ENCODE results near the gene EXOG.

EXOG gene

DNA sequence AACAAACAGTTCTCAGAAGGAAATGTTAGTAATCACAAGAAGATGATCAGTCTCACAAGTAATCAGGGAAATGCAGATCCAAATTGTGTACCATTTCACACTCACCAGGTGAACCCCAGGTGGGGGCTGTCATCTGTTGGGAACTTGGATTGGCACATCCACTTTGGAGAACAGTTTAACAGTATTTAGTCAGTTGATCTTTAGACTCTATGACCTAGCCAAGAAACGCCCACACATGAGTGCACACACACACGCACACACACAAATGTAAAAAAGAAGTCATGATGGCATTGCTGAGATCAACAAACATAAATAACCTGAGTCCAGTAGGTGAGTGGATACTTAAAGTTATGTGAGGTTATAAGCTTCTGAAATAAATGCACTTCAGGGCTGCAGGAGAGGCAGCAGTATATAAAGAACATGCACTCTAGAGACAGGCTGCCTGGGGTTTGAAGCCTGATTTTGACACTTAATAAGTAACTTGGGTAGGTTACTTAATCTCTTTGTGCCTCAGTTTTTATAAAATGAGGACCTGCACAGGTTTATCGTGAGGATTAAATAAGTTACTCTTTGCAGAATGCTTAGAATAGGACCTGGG, 24.8 kb upstream of the EXOG start:
- TF ChIP-seq, protein P1, sequence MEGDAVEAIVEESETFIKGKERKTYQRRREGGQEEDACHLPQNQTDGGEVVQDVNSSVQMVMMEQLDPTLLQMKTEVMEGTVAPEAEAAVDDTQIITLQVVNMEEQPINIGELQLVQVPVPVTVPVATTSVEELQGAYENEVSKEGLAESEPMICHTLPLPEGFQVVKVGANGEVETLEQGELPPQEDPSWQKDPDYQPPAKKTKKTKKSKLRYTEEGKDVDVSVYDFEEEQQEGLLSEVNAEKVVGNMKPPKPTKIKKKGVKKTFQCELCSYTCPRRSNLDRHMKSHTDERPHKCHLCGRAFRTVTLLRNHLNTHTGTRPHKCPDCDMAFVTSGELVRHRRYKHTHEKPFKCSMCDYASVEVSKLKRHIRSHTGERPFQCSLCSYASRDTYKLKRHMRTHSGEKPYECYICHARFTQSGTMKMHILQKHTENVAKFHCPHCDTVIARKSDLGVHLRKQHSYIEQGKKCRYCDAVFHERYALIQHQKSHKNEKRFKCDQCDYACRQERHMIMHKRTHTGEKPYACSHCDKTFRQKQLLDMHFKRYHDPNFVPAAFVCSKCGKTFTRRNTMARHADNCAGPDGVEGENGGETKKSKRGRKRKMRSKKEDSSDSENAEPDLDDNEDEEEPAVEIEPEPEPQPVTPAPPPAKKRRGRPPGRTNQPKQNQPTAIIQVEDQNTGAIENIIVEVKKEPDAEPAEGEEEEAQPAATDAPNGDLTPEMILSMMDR (IDR thresholded peaks at IDR 0.05; ENCODE audit: insufficient read depth, low read length, missing control alignments), result no peak
- ChIA-PET CTCF (interaction anchor here (1.2 to 6.9 kb wide), 4 partner anchors 9 to 125 kb away, joined by 3 to 60 read pairs (median 6); partner anchors contain the start of genes EXOG and XYLB), POLR2A (no interaction called here)
- DNase-seq (ENCODE audit: low read depth, low spot score), result no peak
- no peak overlapping the region for H3K4me3 ChIP-seq (ENCODE audit: low read depth, low read length)

GRCh38 chr3:38472342-38472741, 23.8 kb upstream of the EXOG start:
- ChIA-PET POLR2A (no interaction called here), CTCF (interaction anchor here (1.2 to 6.9 kb wide), 3 partner anchors 8 to 126 kb away, joined by 3 to 60 read pairs (median 10); partner anchors contain the start of genes EXOG and XYLB)
- no peak overlapping the region for H3K4me3 ChIP-seq (ENCODE audit: low read depth, low read length)
- no peak for DNase-seq (ENCODE audit: low read depth, low spot score)
- TF ChIP-seq, protein P1 (IDR thresholded peaks at IDR 0.05; ENCODE audit: insufficient read depth, low read length, missing control alignments), result no peak

DNA sequence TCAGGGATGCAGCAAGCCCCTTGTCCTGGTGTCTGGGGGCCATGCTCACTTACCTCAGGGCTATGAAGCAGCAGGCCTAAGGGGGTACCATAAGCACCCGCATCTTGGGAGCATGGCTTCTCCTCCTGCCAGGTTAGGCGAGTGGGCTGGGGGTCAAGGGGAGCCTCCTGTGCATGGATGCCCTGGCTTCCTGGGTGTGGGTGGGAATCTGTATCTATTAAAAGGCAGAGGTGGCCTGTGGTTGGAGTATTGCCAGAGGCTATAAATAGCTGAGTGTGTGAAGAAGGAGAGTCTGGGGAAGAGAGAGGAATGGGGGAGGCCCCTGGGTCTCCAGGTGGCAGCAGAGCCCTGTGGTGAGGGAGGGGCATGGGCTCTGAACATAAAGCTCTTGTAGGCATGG, 22.9 kb upstream of the EXOG start:
- POLR2A ChIA-PET, result no interaction called here
- CTCF ChIA-PET, result interaction anchor here (1.3 to 6.9 kb wide), 3 partner anchors 7 to 127 kb away, joined by 3 to 60 read pairs (median 10); partner anchors contain the start of genes EXOG and XYLB
- H3K4me3 ChIP-seq (ENCODE audit: low read depth, low read length), result no peak overlapping the region
- DNase-seq (ENCODE audit: low read depth, low spot score), result no peak
- TF ChIP-seq, protein P1 (IDR thresholded peaks at IDR 0.05; ENCODE audit: insufficient read depth, low read length, missing control alignments), result no peak

DNA sequence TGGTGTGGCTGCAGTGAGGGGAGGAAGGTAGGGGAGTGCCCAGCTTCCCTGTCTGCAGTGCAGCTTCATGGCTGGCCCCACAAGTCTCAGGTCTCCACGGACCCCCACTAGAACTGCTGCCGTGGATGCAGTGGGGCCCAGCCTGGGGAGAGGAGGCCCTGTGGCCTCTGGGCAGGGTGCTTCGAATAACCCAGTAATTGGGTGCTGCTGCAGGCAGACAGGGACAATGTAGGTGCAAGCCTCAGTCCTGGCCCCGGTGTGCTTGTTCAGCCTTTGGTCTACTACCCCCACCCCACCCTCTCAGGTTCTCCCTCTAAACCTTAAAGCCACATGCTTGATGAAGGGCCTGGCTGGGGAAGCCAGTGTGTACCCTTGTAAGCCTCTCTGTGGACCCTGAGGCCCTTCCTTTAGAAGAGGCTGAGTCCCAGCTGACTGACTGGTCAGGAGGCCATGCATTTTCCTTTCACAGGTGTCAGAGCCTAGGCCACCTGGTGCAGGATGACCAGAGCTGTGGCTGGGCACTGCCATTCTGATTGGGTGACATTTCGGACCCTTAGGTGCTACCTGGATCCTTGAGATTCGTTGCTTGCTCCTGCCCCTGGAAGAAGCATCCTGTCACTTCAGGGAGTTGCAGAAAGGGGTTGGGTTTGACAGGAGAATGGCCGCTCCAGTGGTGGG, 21.1 kb upstream of the EXOG start:
- no peak overlapping the region for H3K4me3 ChIP-seq (ENCODE audit: low read depth, low read length)
- POLR2A ChIA-PET, result no interaction called here
- TF ChIP-seq, protein P1 (IDR thresholded peaks at IDR 0.05; ENCODE audit: insufficient read depth, low read length, missing control alignments), result no peak
- CTCF ChIA-PET, result interaction anchor here (1.0 kb wide), 1 partner anchor 129 kb away, joined by 5 read pairs; no protein-coding TSS in a partner anchor
- DNase-seq (ENCODE audit: low read depth, low spot score), result no peak

- TF ChIP-seq, protein P1 (IDR thresholded peaks at IDR 0.05; ENCODE audit: insufficient read depth, low read length, missing control alignments), result no peak
- no peak for DNase-seq (ENCODE audit: low read depth, low spot score)
- H3K4me3 ChIP-seq (ENCODE audit: low read depth, low read length), result no peak overlapping the region
- ChIA-PET CTCF (interaction anchor here (1.0 kb wide), 1 partner anchor 130 kb away, joined by 5 read pairs; no protein-coding TSS in a partner anchor), POLR2A (no interaction called here)
Observed at GRCh38 chr3:38475716-38476115, 20.4 kb upstream of the EXOG start.

DNA sequence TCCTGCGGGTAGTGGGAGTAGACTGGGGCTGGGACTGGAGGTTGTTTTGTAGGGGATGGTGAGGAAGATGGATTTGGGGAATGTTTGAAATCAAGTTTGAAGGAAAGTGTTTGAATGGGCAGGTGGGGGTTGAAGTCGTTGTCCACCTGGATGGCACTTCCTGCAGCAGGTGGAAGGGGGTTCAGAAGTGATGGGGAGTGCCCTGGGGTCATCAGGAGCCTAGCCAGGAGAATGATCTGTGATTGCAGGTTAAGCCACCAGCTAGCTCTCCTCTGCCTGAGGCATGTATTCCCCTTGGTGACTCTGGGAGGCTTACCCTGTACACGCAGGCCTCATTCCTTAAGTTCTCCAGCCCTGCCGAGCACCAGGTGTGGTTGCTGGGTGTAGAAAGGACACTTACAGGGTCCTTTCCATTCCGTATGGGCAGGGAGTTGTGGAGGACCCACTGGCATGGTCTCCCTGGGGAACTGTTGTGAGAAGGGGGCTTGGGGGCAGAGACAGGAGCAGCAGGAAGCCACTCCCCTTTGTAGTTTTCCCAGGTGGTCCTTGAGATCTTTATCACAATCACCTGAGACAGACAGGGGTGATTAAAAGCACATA, 19.9 kb upstream of the EXOG start:
- ChIA-PET CTCF (interaction anchor here (1.0 to 1.2 kb wide), 2 partner anchors 130 kb away, joined by 3 to 5 read pairs; partner anchors contain the start of gene XYLB), POLR2A (no interaction called here)
- no peak overlapping the region for H3K4me3 ChIP-seq (ENCODE audit: low read depth, low read length)
- DNase-seq (ENCODE audit: low read depth, low spot score), result no peak
- TF ChIP-seq, protein P1 (IDR thresholded peaks at IDR 0.05; ENCODE audit: insufficient read depth, low read length, missing control alignments), result no peak
